Small intestine (tissue), 7 donors: ENCODE measurements around the gene FITM2. TPM values are rescaled to one million over a fixed set of nuclear protein-coding genes. Genes with fewer than 3 reads are reported as not detected.

ENCODE experiments used
- DNase-seq, 2 donors: peaks; one replicate each; pipeline versions ENCODE4 v3.0.0 to v3.0.0-alpha.2; 2013
- FAIRE-seq: peaks from 2 replicates; lab custom pipeline; 2012; peaks lifted over from hg19 to GRCh38; lab: Jason Lieb, UNC
- H3K27ac ChIP-seq, 3 donors: one replicate each; pipeline ENCODE4 v1.5.1; 2013; ENCODE audit warnings: low read length in 2 of 3, mild to moderate bottlenecking in 2 of 3, control low read depth in 1 of 3, inconsistent platforms in 1 of 3, low read depth in 1 of 3, moderate library complexity in 1 of 3
- H3K27me3 ChIP-seq, 3 donors: one replicate each; pipeline ENCODE4 v1.6.1; 2013; ENCODE audit warnings: low read length in 3 of 3, inconsistent platforms in 1 of 3; ENCODE audit not compliant: control insufficient read depth in 3 of 3, insufficient read depth in 3 of 3
- H3K36me3 ChIP-seq, 3 donors: one replicate each; pipeline ENCODE4 v1.6.1; 2013; ENCODE audit warnings: low read length in 3 of 3, inconsistent platforms in 1 of 3, low read depth in 1 of 3, mild to moderate bottlenecking in 1 of 3, moderate library complexity in 1 of 3; ENCODE audit not compliant: control insufficient read depth in 3 of 3, insufficient read depth in 2 of 3
- H3K4me1 ChIP-seq, 3 donors: one replicate each; pipeline ENCODE4 v1.6.1; 2013; ENCODE audit warnings: low read length in 2 of 3, inconsistent platforms in 1 of 3, low read depth in 1 of 3, mild to moderate bottlenecking in 1 of 3, moderate library complexity in 1 of 3; ENCODE audit not compliant: control insufficient read depth in 3 of 3, insufficient read depth in 2 of 3
- H3K4me3 ChIP-seq, 3 donors: one replicate each; pipeline ENCODE4 v1.5.1; 2013; ENCODE audit warnings: low read length in 3 of 3, control low read depth in 1 of 3, inconsistent platforms in 1 of 3, low read depth in 1 of 3, mild to moderate bottlenecking in 1 of 3, moderate library complexity in 1 of 3
- H3K9me3 ChIP-seq, 2 donors: one replicate each; pipeline ENCODE4 v1.6.1; 2013; ENCODE audit warnings: low read depth in 1 of 2, low read length in 1 of 2; ENCODE audit not compliant: control insufficient read depth in 2 of 2, insufficient read depth in 1 of 2
- WGBS, 3 donors: extraction: QIAGEN DNeasy Blood & Tissue Kit; methylation state at CpG; one replicate each; pipeline ENCODE4 v1.1.7; 2013; 5-methylcytosine and 5-hydroxymethylcytosine counted together
- polyA plus RNA-seq, 4 donors: library from polyadenylated mRNA; stranded (reverse) in 3 of 4; unstranded in 1 of 4; fragments of 200-250 nt in 3 of 4; fragments of 120-200 nt in 1 of 4; gene quantifications; one replicate each; pipeline versions ENCODE4 v1.2.1 to v1.2.3, GENCODE V29; 2013
- donor health status: healthy with polysubstance abuse.
- donor health status: control.
- donor health status: control.
- donor health status: Bipolar disorder and iron deficiency.
- donor health status: healthy.

The FITM2 gene
- polyA plus RNA-seq, 4 donors, result 2.0 to 8.3 (median 4.5) TPM

GRCh38 chr20:44326391-44327159 lies 15.6 kb upstream of the FITM2 start:
- Histone ChIP-seq H3K4me1 (peaks cover 0 to 2% (median 0%) of the 10 kb centered on the region in 3 donors), H3K9me3 (no peaks in the 10 kb centered on the region), H3K4me3 (peak overlapping the region in 2 of 3 donors; percentile 18 to 43), H3K27ac (no peak overlapping the region), H3K36me3 (no peaks in the 10 kb centered on the region), H3K27me3 (no peaks in the 10 kb centered on the region)
- WGBS, 3 donors, result 12 to 18% (median 12%) methylated on average over 22 to 50 of the region's 50 CpGs
- FAIRE-seq (no peak), DNase-seq (peak in 1 of 2 donors; percentile 48)

GRCh38 chr20:44324343-44324742 lies 13.3 kb upstream of the FITM2 start:
- DNase-seq (peak; percentile 40 to 76), FAIRE-seq (no peak)
- 8 to 13% (median 10%) methylated on average over 1 of the region's 1 CpG for WGBS, 3 donors
- Histone ChIP-seq H3K9me3 (no peaks in the 10 kb centered on the region), H3K4me1 (peaks cover 0 to 2% (median 0%) of the 10 kb centered on the region in 3 donors), H3K36me3 (no peaks in the 10 kb centered on the region), H3K27me3 (no peaks in the 10 kb centered on the region), H3K4me3 (no peak overlapping the region), H3K27ac (peak overlapping the region in 1 of 3 donors; percentile 4)

GRCh38 chr20:44319839-44320422 lies 8.9 kb upstream of the FITM2 start:
- Histone ChIP-seq H3K36me3 (no peaks in the 10 kb centered on the region), H3K4me1 (no peaks in the 10 kb centered on the region), H3K27ac (no peak overlapping the region), H3K27me3 (no peaks in the 10 kb centered on the region), H3K4me3 (no peak overlapping the region), H3K9me3 (no peaks in the 10 kb centered on the region)
- FAIRE-seq (no peak), DNase-seq (no peak)
- WGBS, 3 donors, result 95 to 96% (median 95%) methylated on average over 2 of the region's 2 CpGs

GRCh38 chr20:44314870-44315269 lies 3.9 kb upstream of the FITM2 start:
- Histone ChIP-seq H3K27ac (no peak overlapping the region), H3K9me3 (no peaks in the 10 kb centered on the region)
- no peak for FAIRE-seq

GRCh38 chr20:44309763-44310663 lies 989 bp downstream of the FITM2 start:
- Histone ChIP-seq H3K27me3 (no peaks in the 10 kb centered on the region), H3K36me3 (peaks cover 0 to 8% (median 0%) of the 10 kb centered on the region in 3 donors), H3K27ac (peak overlapping the region in 2 of 3 donors; percentile 56 to 73), H3K9me3 (no peaks in the 10 kb centered on the region), H3K4me3 (peak overlapping the region; percentile 49 to 95 (median 68)), H3K4me1 (peaks cover 2 to 5% (median 4%) of the 10 kb centered on the region in 3 donors)
- no peak for FAIRE-seq
- peak in 1 of 2 donors; percentile 59 for DNase-seq
- WGBS, 3 donors, result 8 to 16% (median 14%) methylated on average over 17 of the region's 17 CpGs

More at GRCh38 chr20:44314870-44315269, 3.9 kb upstream of the FITM2 start:
- no peak for DNase-seq
- Histone ChIP-seq H3K4me3 (no peak overlapping the region), H3K4me1 (peaks cover 0 to 4% (median 2%) of the 10 kb centered on the region in 3 donors), H3K27me3 (no peaks in the 10 kb centered on the region), H3K36me3 (no peaks in the 10 kb centered on the region)

GRCh38 chr20:44306927-44307326 lies 4.1 kb downstream of the FITM2 start:
- DNase-seq, result no peak
- Histone ChIP-seq H3K27ac (no peak overlapping the region), H3K27me3 (no peaks in the 10 kb centered on the region), H3K4me3 (no peak overlapping the region), H3K4me1 (peaks cover 4 to 19% (median 5%) of the 10 kb centered on the region in 3 donors), H3K36me3 (peaks cover 0 to 8% (median 0%) of the 10 kb centered on the region in 3 donors), H3K9me3 (no peaks in the 10 kb centered on the region)
- WGBS, 3 donors, result 86 to 93% (median 92%) methylated on average over 9 of the region's 9 CpGs
- FAIRE-seq, result no peak

- no peak for FAIRE-seq
- Histone ChIP-seq H3K4me3 (no peak overlapping the region), H3K36me3 (peaks cover 0 to 8% (median 0%) of the 10 kb centered on the region in 3 donors), H3K4me1 (peaks cover 0 to 22% (median 2%) of the 10 kb centered on the region in 3 donors), H3K27ac (no peak overlapping the region), H3K9me3 (peaks cover 0 to 3% of the 10 kb centered on the region in 2 donors), H3K27me3 (no peaks in the 10 kb centered on the region)
- DNase-seq, result no peak
These were observed 6.6 kb downstream of the FITM2 start for GRCh38 chr20:44304383-44304782.

GRCh38 chr20:44302736-44303135 lies 8.3 kb downstream of the FITM2 start:
- no peak overlapping the region for H3K4me3 ChIP-seq
- DNase-seq (no peak), FAIRE-seq (no peak)
- peaks cover 0 to 3% of the 10 kb centered on the region in 2 donors for H3K9me3 ChIP-seq
- WGBS, 3 donors, result 62 to 77% (median 71%) methylated on average over 8 of the region's 8 CpGs
- H3K36me3 ChIP-seq, result peaks cover 0 to 8% (median 0%) of the 10 kb centered on the region in 3 donors
- peak overlapping the region in 1 of 3 donors; percentile 72 for H3K27ac ChIP-seq
- H3K4me1 ChIP-seq, result peaks cover 0 to 22% (median 2%) of the 10 kb centered on the region in 3 donors
- no peaks in the 10 kb centered on the region for H3K27me3 ChIP-seq
